HG03469 (cell line): ENCODE measurements around the gene UPF3A.
"Not testable (repeated sequence)": the region's sequence is repeated elsewhere in the genome, so short reads cannot be mapped to it uniquely, and the experiment has no call there.

ENCODE experiments used
- ATAC-seq: cut with Tn5 transposase; IDR thresholded peaks from one replicate; pipeline ENCODE4 v1.9.1; 2021; ENCODE audit warnings: mild to moderate bottlenecking, moderate library complexity, moderate number of reproducible peaks; ENCODE audit not compliant: unreplicated experiment

The UPF3A gene

DNA sequence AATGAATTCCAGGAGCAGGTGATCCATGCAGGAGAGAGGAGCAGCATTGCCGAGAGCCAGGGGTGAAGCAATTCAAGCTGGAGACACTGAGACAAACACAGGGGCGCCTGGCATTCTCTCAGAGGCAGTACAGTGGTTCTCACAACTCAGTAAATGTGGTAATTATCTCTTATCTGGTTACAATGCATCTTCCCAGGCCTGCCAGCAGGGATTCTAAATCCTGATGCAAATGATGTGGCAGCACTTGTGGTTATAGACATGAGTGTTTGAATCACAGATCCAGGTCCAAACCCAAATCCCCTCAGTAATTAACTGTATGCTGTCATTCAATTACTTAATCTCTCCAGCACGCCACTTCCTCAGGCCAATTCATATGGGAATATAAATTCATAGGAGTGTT, 52.5 kb downstream of the UPF3A start:
- ATAC-seq = not testable (repeated sequence)

DNA sequence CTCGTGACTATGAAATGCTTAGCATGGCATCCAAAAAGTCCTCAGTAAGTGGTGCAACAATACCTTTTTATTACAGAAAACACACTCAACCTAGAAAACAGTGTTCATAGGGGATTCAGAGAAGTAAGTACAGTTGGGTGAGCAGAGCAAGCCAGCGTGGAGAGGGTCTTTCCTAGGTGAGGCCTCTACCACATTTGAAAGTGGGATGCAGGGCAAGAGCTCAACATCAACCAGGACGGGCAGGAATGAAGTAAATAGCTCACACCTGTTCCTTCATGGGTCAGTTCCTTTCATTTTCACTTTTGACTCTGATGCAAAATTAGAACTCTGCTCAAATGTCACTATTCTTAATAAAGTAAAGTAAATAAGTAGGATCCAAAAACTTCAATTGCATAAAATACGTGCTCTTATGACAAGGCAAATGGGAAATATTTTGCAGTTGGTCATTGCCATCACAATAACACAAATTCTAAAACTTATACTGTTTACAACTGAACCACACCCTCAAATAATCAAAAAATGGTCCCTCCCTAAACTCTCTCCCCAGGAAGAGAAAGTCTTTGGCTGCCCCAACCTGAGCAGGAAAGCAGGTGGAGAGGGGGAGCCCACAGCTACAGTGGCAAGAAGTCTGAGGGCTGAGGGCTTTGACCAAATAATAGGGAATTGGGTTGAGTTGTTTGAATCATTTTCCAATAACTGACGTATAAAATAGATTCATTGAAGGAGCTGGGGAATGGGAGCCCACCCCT, 53.1 kb downstream of the UPF3A start:
- no peak for ATAC-seq

GRCh38 chr13:114336457-114336856, 55.1 kb downstream of the UPF3A start:
- ATAC-seq = not testable (repeated sequence)

DNA sequence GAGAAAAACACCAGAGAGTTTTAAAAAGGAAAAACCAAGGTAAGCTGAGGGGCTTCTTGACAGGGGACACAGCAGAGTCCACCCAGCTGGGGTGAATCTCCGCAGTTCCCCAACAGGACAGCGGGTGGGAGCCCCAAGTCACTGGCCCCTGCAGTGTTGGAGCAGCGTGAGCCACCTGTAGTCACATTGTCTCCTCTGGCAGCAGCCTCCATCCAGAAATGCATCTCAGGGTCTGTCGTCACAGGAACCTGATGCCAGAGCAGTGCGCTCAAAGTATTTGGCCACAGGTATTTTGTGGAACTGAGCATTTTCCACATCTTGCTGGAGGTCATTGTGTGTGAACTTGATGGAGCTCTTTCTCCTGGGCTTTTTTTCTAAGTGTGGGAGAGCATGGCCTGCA, 57.6 kb downstream of the UPF3A start:
- ATAC-seq = no peak

- no peak for ATAC-seq
Observed at GRCh38 chr13:114339857-114340534, 58.6 kb downstream of the UPF3A start.

DNA sequence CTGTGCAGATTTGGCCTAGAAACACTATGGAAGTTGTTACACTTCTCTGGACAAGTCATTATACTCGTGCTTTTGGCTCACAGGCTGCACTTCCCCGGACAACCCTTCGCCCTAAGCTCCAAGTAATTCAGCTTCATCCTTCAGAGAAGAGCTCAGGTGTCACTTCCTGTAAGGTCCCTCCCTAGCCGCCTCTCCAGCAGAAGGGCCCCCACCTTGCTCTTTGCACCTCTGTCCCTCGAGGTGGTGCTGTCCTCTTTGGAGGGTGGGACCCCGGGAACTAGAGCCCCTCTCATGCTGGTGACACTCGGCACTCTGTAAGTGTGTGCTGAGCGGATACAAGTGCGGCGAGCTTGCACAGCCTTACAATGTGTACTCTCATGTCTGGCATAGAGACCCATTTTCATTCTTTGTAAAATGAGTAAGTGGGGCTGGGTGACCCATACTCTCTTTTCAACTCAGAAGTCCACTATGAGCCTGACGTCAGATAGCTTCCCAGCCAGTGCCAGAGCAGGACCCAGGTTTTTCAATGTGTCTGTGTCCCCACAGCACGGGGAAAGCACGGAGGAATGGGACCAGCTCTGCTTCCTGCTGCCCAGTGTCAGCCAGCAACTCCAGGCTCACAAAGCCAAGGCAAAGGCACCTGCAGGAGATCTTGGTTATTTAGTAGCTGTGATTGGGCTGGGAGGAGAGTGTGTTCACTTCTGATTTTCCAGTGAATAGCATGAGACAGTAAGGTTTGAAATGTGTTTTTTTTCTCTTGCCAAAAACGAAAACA, 59.8 kb downstream of the UPF3A start:
- no peak for ATAC-seq

- not testable (repeated sequence) for ATAC-seq
Observed at GRCh38 chr13:114347256-114347655, 65.9 kb downstream of the UPF3A start.

GRCh38 chr13:114352763-114353162, 71.4 kb downstream of the UPF3A start:
- ATAC-seq = not testable (repeated sequence)

DNA sequence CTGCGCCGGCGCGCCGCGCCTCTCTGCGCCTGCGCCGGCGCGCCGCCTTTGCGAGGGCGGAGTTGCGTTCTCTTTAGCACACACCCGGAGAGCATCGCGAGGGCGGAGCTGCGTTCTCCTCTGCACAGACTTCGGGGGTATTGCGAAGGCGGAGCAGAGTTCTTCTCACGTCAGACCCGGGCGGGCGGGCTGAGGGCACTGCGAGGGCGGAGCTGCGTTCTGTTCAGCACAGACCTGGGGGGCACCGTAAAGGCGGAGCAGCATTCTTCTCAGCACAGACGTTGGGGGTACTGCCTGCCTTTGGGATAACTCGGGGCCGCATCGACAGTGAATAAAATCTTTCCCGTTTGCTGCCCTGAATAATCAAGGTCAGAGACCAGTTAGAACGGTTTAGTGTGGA, 72.0 kb downstream of the UPF3A start:
- not testable (repeated sequence) for ATAC-seq
